PFSK-1 (cell line): ENCODE measurements around the gene PANK4.

Experiments used
- FOXP2 ChIP-seq: optimal IDR thresholded peaks from 2 replicates; pipeline ENCODE3; 2011; ENCODE audit warnings: borderline replicate concordance, control low read depth, inconsistent platforms; ENCODE audit not compliant: insufficient read depth; ENCODE audit errors: extremely low read length, extremely low read depth
- POLR2AphosphoS5 ChIP-seq: IDR thresholded peaks from 2 replicates; pipeline ENCODE4 v1.6.1; 2012; ENCODE audit warnings: low read depth, mild to moderate bottlenecking, control low read depth, low read length, moderate library complexity
- SIN3A ChIP-seq: IDR thresholded peaks from 2 replicates; pipeline ENCODE4 v1.6.1; 2012; ENCODE audit warnings: mild to moderate bottlenecking, low read length, moderate library complexity, borderline replicate concordance; ENCODE audit not compliant: insufficient read depth
- TAF1 ChIP-seq: IDR thresholded peaks from 2 replicates; pipeline ENCODE4 v1.6.1; 2012; ENCODE audit warnings: low read length, control low read depth, borderline replicate concordance; ENCODE audit not compliant: insufficient read depth
- TF ChIP-seq, protein P1 (sequence below), 2 experiments: IDR thresholded peaks; 2 replicates each; pipeline versions ENCODE4 v1.6.1 to v1.8.0; 2011 to 2012; ENCODE audit warnings: low read depth in 2 of 2, low read length in 2 of 2, control low read depth in 1 of 2, inconsistent platforms in 1 of 2, mild to moderate bottlenecking in 1 of 2, moderate library complexity in 1 of 2; ENCODE audit not compliant: insufficient read depth in 1 of 2

The PANK4 gene

DNA sequence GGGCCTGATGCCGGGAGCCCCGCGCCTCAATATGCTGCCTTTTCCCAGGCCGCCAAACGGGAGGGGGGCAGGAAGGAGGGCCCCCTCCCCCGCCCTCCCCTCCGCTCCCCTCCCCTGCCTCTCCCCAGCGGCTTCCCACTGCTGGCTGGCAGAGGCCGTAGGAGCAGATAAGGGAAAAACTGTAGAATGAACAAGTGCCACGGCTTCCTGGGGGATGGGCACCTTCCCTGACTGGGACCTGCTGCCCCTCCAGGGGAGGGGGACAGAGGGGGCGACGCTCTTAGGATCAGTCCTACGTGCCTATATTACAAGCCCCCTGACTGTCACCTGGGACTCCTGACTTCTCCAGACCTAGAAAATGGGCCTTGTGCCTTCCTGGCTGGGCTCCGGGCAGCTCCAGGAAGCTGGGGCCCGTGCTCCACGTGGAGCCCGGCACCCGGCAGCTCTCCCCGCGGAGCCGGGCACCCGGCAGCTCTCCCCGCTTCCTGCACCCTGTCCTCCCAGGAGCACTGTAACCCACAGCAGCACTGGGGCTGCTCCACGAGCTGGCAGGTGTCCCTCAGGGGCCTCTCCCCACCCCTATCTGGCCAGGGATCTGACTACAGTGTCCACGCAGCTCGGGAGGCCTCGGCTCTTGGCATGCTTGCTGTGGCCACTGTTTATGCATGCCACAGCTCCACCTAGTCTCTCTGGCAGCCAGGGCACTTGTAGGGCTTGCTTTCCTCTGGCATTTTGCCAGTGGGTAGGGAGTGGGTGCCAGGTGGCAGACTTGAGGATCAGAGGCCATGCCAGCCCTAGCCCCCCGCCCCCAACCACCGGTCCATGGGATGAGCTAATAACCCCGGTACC lies 4.3 kb upstream of the PANK4 start:
- no peak for TF ChIP-seq FOXP2

DNA sequence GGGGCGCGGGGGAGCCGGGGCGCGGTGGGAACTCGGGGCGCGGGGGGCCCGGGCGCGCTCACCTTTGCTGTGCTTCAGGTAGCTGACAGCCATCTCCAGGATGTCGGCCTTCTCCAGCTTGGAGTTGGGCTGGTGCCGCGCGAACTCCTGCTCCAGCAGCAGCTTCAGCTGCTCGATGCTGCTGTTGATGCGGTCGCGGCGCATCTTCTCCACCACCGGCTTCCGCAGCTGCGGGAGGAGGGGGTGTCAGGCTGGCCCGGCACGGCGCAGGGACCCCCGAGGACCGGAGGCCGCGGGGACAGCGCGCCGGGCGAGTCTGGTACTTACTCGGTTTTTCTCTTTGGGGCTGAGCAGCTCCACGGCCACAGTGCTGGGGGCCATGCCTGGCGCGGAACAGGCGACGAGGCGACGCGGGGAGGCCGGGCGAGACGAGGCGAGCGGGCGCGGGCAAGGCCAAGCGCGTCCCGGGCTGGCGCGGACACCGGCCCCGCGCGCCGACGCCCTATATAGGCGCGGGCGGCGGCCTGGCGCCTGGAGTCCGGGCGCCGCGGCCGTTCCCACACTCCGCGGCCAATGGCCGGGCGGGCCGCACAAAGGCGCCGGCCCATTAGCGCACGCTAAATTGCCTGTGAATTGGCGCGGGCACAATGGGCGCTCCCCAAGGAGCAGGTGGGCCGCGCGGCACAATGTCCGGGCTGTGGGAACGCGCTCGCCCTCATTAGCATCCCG lies 3.6 kb upstream of the PANK4 start, which contains the start of gene HES5:
Gene HES5, minus strand, starts transcription at position 480 of the 729 bp plus-strand sequence. Its CDS starts 99 bp downstream, at position 381.
- TF ChIP-seq POLR2AphosphoS5 (no peak), TAF1 (no peak), SIN3A (no peak), FOXP2 (no peak)

DNA sequence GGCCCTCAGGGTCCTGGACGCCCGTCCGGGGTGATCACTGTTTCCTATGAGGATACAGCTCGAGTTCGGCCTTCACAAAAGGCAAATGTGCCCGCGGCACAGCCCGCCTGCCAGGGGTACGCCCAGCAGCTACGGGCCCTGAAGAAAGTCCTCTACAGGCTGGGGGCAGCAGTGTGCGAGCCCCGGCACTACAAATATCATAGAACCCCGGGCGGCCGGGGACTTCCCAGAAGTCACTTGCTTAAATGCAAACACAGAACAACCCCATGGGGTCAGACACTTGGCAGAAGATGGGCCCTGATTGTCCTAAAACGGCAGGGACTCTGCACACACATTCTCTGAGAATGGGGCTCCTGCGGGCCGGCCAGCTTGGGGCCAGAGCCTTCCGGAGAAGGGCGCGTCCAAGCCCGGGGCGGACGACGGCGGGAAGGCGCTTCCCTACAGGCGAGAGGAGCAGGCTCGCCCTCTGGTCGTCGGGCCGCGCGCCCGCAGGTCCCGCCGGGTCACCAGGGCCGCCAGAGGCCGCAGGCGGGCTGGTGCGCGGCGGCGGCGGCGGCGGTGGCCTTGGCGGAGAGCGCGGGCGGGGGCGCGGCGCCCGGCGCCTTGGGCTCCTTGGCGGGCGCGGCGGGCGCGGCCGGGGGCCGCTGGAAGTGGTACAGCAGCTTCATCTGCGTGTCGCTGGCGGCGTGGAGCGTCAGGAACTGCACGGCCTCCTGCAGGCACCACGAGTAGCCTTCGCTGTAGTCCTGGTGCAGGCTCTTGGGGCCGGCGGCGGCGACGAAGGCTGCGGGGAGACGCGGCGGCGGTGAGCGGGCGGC lies 2.8 kb upstream of the PANK4 start:
- TF ChIP-seq, protein P1, sequence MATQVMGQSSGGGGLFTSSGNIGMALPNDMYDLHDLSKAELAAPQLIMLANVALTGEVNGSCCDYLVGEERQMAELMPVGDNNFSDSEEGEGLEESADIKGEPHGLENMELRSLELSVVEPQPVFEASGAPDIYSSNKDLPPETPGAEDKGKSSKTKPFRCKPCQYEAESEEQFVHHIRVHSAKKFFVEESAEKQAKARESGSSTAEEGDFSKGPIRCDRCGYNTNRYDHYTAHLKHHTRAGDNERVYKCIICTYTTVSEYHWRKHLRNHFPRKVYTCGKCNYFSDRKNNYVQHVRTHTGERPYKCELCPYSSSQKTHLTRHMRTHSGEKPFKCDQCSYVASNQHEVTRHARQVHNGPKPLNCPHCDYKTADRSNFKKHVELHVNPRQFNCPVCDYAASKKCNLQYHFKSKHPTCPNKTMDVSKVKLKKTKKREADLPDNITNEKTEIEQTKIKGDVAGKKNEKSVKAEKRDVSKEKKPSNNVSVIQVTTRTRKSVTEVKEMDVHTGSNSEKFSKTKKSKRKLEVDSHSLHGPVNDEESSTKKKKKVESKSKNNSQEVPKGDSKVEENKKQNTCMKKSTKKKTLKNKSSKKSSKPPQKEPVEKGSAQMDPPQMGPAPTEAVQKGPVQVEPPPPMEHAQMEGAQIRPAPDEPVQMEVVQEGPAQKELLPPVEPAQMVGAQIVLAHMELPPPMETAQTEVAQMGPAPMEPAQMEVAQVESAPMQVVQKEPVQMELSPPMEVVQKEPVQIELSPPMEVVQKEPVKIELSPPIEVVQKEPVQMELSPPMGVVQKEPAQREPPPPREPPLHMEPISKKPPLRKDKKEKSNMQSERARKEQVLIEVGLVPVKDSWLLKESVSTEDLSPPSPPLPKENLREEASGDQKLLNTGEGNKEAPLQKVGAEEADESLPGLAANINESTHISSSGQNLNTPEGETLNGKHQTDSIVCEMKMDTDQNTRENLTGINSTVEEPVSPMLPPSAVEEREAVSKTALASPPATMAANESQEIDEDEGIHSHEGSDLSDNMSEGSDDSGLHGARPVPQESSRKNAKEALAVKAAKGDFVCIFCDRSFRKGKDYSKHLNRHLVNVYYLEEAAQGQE (IDR thresholded peaks at IDR 0.05; ENCODE audit: insufficient read depth in 1 of 2, low read depth in 2 of 2, low read length in 2 of 2) = no peak
- TF ChIP-seq FOXP2 (no peak), SIN3A (no peak), TAF1 (no peak), POLR2AphosphoS5 (no peak)

DNA sequence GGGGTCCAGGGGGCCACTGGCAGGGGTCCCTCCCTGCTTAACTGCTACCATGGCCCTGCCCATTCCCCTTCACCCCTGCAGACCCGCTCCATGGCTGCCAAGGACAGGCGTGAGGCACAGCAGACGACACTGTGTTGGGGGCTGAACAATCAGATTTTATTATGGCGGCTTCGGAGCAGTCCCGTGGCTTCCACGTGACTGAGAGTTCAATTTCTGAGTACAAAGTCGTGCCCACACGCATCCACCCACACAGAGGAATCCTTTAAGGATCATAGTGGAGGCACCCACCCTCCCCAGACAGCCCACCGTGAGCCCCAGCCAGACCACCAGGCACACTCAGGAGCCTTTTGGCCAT lies 2.2 kb upstream of the PANK4 start:
- TF ChIP-seq TAF1 = no peak
- no peak for TF ChIP-seq POLR2AphosphoS5
- TF ChIP-seq, protein P1 (IDR thresholded peaks at IDR 0.05; ENCODE audit: insufficient read depth in 1 of 2, low read depth in 2 of 2, low read length in 2 of 2) = no peak
- TF ChIP-seq SIN3A = no peak
- no peak for TF ChIP-seq FOXP2

DNA sequence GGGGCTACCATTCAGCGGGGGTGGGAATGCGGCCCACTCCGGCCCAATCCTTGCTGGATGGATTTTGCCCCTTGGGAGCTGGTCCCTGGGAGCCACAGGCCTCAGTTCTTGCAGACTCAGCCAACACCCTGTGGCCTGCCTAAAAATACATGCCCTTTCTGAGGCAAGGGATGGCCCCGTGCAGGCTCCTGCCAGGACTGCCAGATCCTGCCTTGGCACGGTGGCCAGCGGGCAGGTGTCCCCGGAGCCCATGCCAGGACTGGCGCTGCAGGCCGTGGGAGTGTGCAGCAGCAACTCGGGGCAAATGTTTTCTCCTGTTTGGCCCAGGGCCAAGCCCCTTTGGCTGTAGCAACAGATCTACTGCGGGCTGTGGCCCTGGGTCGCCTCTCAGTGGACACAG lies 1.6 kb upstream of the PANK4 start:
- no peak for TF ChIP-seq FOXP2
- TF ChIP-seq SIN3A = no peak
- TF ChIP-seq TAF1 = no peak
- TF ChIP-seq, protein P1 (IDR thresholded peaks at IDR 0.05; ENCODE audit: insufficient read depth in 1 of 2, low read depth in 2 of 2, low read length in 2 of 2) = no peak
- TF ChIP-seq POLR2AphosphoS5 = no peak
